ENCODE results near the gene TEX10. TPM values are rescaled to one million over a fixed set of nuclear protein-coding genes. Genes with fewer than 3 reads are reported as not detected.

TEX10 gene
- total RNA-seq, 1 experiment from 2014 or later: 15.4 TPM

DNA sequence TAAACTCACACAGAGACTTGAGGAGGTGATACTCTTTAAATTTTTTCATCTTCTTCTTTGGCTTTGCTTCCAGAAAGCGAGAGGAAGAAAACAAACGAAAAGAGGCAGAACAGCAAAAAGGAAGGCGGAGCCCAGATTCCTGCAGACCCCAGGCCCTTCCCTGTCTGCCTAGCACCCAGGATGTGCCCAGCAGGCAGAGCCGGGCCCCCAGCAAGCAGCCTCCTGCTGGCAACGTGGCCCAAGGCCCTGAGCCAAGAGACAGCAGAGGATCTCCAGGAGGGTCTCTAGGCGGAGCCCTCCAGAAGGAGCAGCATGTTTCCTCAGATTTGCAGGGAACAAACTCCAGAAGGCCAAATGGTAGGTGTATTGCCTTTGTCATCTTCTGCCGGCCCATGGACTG lies 68.5 kb downstream of the TEX10 start:
- TF ChIP-seq, protein P1, sequence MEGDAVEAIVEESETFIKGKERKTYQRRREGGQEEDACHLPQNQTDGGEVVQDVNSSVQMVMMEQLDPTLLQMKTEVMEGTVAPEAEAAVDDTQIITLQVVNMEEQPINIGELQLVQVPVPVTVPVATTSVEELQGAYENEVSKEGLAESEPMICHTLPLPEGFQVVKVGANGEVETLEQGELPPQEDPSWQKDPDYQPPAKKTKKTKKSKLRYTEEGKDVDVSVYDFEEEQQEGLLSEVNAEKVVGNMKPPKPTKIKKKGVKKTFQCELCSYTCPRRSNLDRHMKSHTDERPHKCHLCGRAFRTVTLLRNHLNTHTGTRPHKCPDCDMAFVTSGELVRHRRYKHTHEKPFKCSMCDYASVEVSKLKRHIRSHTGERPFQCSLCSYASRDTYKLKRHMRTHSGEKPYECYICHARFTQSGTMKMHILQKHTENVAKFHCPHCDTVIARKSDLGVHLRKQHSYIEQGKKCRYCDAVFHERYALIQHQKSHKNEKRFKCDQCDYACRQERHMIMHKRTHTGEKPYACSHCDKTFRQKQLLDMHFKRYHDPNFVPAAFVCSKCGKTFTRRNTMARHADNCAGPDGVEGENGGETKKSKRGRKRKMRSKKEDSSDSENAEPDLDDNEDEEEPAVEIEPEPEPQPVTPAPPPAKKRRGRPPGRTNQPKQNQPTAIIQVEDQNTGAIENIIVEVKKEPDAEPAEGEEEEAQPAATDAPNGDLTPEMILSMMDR (IDR thresholded peaks at IDR 0.05): no peak
- TF ChIP-seq POLR2AphosphoS5 (IDR thresholded peaks at IDR 0.05; ENCODE audit: low read depth, low read length) (no peak), TCF7L2 (IDR thresholded peaks at IDR 0.05; ENCODE audit: low read depth, low read length) (no peak), SIN3A (IDR thresholded peaks at IDR 0.05; ENCODE audit: borderline replicate concordance, insufficient read depth, low read depth, low read length) (no peak)
- TF ChIP-seq, protein P2, sequence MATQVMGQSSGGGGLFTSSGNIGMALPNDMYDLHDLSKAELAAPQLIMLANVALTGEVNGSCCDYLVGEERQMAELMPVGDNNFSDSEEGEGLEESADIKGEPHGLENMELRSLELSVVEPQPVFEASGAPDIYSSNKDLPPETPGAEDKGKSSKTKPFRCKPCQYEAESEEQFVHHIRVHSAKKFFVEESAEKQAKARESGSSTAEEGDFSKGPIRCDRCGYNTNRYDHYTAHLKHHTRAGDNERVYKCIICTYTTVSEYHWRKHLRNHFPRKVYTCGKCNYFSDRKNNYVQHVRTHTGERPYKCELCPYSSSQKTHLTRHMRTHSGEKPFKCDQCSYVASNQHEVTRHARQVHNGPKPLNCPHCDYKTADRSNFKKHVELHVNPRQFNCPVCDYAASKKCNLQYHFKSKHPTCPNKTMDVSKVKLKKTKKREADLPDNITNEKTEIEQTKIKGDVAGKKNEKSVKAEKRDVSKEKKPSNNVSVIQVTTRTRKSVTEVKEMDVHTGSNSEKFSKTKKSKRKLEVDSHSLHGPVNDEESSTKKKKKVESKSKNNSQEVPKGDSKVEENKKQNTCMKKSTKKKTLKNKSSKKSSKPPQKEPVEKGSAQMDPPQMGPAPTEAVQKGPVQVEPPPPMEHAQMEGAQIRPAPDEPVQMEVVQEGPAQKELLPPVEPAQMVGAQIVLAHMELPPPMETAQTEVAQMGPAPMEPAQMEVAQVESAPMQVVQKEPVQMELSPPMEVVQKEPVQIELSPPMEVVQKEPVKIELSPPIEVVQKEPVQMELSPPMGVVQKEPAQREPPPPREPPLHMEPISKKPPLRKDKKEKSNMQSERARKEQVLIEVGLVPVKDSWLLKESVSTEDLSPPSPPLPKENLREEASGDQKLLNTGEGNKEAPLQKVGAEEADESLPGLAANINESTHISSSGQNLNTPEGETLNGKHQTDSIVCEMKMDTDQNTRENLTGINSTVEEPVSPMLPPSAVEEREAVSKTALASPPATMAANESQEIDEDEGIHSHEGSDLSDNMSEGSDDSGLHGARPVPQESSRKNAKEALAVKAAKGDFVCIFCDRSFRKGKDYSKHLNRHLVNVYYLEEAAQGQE (IDR thresholded peaks at IDR 0.05; ENCODE audit: insufficient read depth in 1 of 2, low read depth in 2 of 2, low read length in 1 of 2): no peak
- H3K9me3 ChIP-seq (ENCODE audit: control insufficient read depth, insufficient read depth, low read depth, low read length): no peaks in the 10 kb centered on the region
- no peaks in the 10 kb centered on the region for H3K27me3 ChIP-seq (ENCODE audit: control insufficient read depth, insufficient read depth, low read length)
- intact Hi-C loops (cut with micrococcal nuclease; ENCODE audit: unreplicated experiment) (no loop called here), in situ Hi-C loops (cut with HindIII; ENCODE audit: low pct_unique_long_range_greater_than_20kb, low sequenced_read_pairs) (no loop called here)
- no peak overlapping the region for H3K27ac ChIP-seq (ENCODE audit: low read length)
- BruUV-seq (replicated peaks): no TSS peak
- H3K36me3 ChIP-seq (ENCODE audit: control insufficient read depth, insufficient read depth, low read length): no peaks in the 10 kb centered on the region
- DNase-seq (ENCODE audit: low read depth, low spot score) (no peak), ATAC-seq (no peak)
- POLR2A ChIA-PET: no interaction called here
- CTCF ChIA-PET: no interaction called here
- no peak overlapping the region for H3K4me3 ChIP-seq (ENCODE audit: low read depth in 2 of 2, low read length in 2 of 2)
- H3K4me1 ChIP-seq (ENCODE audit: control insufficient read depth, insufficient read depth, low read length): no peaks in the 10 kb centered on the region

DNA sequence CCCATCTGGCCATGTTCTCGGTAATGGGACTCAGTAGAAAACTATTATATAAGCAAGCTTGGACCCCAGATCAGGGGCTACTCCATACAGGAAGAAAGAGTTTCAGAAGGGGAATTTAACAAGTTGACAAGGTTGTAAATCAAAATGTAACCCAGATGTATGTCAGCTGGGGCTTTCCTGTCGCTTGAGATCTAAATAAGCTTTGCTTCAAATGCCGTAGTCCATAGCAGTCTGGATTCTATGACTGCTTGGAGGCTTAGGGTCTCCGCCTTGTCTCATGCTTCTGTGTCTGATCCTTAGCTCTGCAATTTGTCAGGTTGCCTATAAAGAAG lies 70.4 kb downstream of the TEX10 start:
- in situ Hi-C loops (cut with HindIII; ENCODE audit: low pct_unique_long_range_greater_than_20kb, low sequenced_read_pairs): no loop called here
- Histone ChIP-seq H3K36me3 (ENCODE audit: control insufficient read depth, insufficient read depth, low read length) (no peaks in the 10 kb centered on the region), H3K4me1 (ENCODE audit: control insufficient read depth, insufficient read depth, low read length) (no peaks in the 10 kb centered on the region), H3K9me3 (ENCODE audit: control insufficient read depth, insufficient read depth, low read depth, low read length) (no peaks in the 10 kb centered on the region), H3K27me3 (ENCODE audit: control insufficient read depth, insufficient read depth, low read length) (no peaks in the 10 kb centered on the region), H3K4me3 (ENCODE audit: low read depth in 2 of 2, low read length in 2 of 2) (no peak overlapping the region), H3K27ac (ENCODE audit: low read length) (no peak overlapping the region)
- DNase-seq (ENCODE audit: low read depth, low spot score) (no peak), ATAC-seq (no peak)
- POLR2A ChIA-PET: interaction anchor here (0.6 kb wide), 1 partner anchor 821 kb away, joined by 5 read pairs; no protein-coding TSS in a partner anchor
- no peak for TF ChIP-seq POLR2AphosphoS5 (IDR thresholded peaks at IDR 0.05; ENCODE audit: low read depth, low read length)
- TF ChIP-seq TCF7L2 (IDR thresholded peaks at IDR 0.05; ENCODE audit: low read depth, low read length): no peak
- TF ChIP-seq, protein P1 (IDR thresholded peaks at IDR 0.05): no peak
- TF ChIP-seq, protein P2 (IDR thresholded peaks at IDR 0.05; ENCODE audit: insufficient read depth in 1 of 2, low read depth in 2 of 2, low read length in 1 of 2): no peak
- TF ChIP-seq SIN3A (IDR thresholded peaks at IDR 0.05; ENCODE audit: borderline replicate concordance, insufficient read depth, low read depth, low read length): no peak
- CTCF ChIA-PET: no interaction called here
- BruUV-seq (replicated peaks): no TSS peak
- intact Hi-C loops (cut with micrococcal nuclease; ENCODE audit: unreplicated experiment): no loop called here

Data from Panc1 (cell line).